ENCODE data around the gene MOSMO.

DNA sequence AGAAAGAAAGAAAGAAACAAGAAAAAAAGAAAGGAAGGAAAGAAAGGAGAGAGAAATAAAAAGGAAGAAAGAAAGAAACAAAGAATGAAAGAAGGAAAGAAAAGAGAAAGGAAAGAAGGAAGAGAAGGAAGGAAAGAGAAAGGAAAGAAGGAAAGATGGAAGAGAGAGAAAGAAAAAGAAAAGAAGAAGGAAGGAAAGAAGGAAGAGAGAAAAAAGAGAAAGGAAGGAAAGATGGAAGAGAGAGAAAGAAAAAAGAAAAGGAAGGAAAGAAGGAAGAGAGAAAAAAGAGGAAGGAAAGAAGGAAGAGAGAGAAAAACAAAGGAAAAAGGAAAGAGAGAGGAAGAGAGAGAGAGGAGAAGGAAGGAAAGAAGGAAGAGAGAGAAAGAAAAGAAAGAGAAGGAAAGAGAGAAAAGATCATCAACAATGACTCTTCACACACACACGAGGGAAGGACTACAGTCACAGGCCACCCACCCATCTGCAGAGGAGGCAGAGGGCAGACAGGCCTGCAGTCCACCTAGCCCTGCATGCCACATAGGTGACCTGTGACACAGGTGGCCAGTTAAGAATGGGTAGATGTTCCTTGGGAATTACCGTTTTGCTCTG is 108.3 kb downstream of the MOSMO start:
- TF ChIP-seq, protein P1, sequence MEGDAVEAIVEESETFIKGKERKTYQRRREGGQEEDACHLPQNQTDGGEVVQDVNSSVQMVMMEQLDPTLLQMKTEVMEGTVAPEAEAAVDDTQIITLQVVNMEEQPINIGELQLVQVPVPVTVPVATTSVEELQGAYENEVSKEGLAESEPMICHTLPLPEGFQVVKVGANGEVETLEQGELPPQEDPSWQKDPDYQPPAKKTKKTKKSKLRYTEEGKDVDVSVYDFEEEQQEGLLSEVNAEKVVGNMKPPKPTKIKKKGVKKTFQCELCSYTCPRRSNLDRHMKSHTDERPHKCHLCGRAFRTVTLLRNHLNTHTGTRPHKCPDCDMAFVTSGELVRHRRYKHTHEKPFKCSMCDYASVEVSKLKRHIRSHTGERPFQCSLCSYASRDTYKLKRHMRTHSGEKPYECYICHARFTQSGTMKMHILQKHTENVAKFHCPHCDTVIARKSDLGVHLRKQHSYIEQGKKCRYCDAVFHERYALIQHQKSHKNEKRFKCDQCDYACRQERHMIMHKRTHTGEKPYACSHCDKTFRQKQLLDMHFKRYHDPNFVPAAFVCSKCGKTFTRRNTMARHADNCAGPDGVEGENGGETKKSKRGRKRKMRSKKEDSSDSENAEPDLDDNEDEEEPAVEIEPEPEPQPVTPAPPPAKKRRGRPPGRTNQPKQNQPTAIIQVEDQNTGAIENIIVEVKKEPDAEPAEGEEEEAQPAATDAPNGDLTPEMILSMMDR (IDR thresholded peaks at IDR 0.05 in 8 of 11, conservative IDR thresholded peaks at IDR 0.05 in 3 of 11): no peak
- no peak for TF ChIP-seq POLR2A (IDR thresholded peaks at IDR 0.05)
- TF ChIP-seq POLR2AphosphoS5 (IDR thresholded peaks at IDR 0.05): no peak
